Upper lobe of left lung (tissue), 6 donors: ENCODE results near the gene PLCH2. TPM values are rescaled to one million over a fixed set of nuclear protein-coding genes. Genes with fewer than 3 reads are reported as not detected.

Source experiments
- ATAC-seq, 2 donors: fragments of 200-7000 bp; cut with Tn5 transposase; one replicate each; pipeline ENCODE4 v1.9.1; 2022; ENCODE audit warnings: mild to moderate bottlenecking in 2 of 2, moderate library complexity in 2 of 2; ENCODE audit not compliant: low FRiP score in 2 of 2
- DNase-seq, 2 donors: peaks; one replicate each; pipeline ENCODE4 v3.0.0-alpha.2; 2019 to 2020
- H3K27ac ChIP-seq, 4 donors: fragments of 200-600 bp; sonication (generic); one replicate each; pipeline ENCODE4 v1.5.1; 2016 to 2019
- H3K27me3 ChIP-seq, 4 donors: fragments of 200-600 bp; sonication (generic); one replicate each; pipeline ENCODE4 v1.5.1; 2017 to 2019
- H3K36me3 ChIP-seq, 4 donors: fragments of 200-600 bp; sonication (generic); one replicate each; pipeline ENCODE4 v1.5.1; 2016 to 2019
- H3K4me1 ChIP-seq, 4 donors: fragments of 200-600 bp; sonication (generic); one replicate each; pipeline ENCODE4 v1.5.1; 2018 to 2019
- H3K4me3 ChIP-seq, 4 donors: fragments of 200-600 bp; sonication (generic); one replicate each; pipeline ENCODE4 v1.5.1; 2017 to 2019; ENCODE audit warnings: mild to moderate bottlenecking in 2 of 4, moderate library complexity in 1 of 4
- H3K9me3 ChIP-seq, 4 donors: fragments of 200-600 bp; sonication (generic); one replicate each; pipeline ENCODE4 v1.5.1; 2018 to 2019
- CTCF ChIP-seq, 6 experiments: fragments of 450-650 bp in 4 of 6; fragments of 200-600 bp in 2 of 6; sonication (generic) in 2 of 6; IDR thresholded peaks; one replicate each; pipeline ENCODE4 v1.5.1; 2016 to 2019; ENCODE audit warnings: antibody characterized with exemption in 6 of 6
- EP300 ChIP-seq, 4 donors: sonication (generic); formaldehyde crosslinking; IDR thresholded peaks; one replicate each; pipeline ENCODE4 v1.5.1; 2017; ENCODE audit warnings: antibody characterized with exemption in 4 of 4, control low read depth in 2 of 4
- POLR2A ChIP-seq, 4 donors: fragments of 450-650 bp; IDR thresholded peaks; one replicate each; pipeline ENCODE4 v1.5.1; 2016 to 2017; ENCODE audit warnings: antibody characterized with exemption in 4 of 4, mild to moderate bottlenecking in 2 of 4
- POLR2AphosphoS5 ChIP-seq, 2 donors: sonication (generic); formaldehyde crosslinking; IDR thresholded peaks; one replicate each; pipeline ENCODE4 v1.5.1; 2017; ENCODE audit warnings: antibody characterized with exemption in 2 of 2
- WGBS, 2 donors: methylation state at CpG; one replicate each; pipeline ENCODE4 v1.1.5; 2017 to 2018; 5-methylcytosine and 5-hydroxymethylcytosine counted together
- total RNA-seq, 6 donors: library from RNA; depleted of rRNA in 4 of 6; stranded (reverse); fragments of >200 nt in 4 of 6; gene quantifications; one replicate each; pipeline versions ENCODE4 v1.1.0 to v1.2.1, GENCODE V29; 2016 to 2021
- donor health status: DM: no; HTN: no; CAD: no; lungs with moderate emphysema.
- donor health status: DM: no; HTN: yes; CAD: no; lungs with severe emphysema.

PLCH2 gene
- total RNA-seq, 6 donors from 2014 or later = 1.5 to 7.3 (median 3.4) TPM

GRCh38 chr1:2444138-2444591 lies 31.9 kb upstream of the PLCH2 start:
- Histone ChIP-seq H3K27ac (no peak overlapping the region), H3K4me1 (peaks cover 0 to 11% (median 2%) of the 10 kb centered on the region in 4 donors), H3K4me3 (no peak overlapping the region), H3K9me3 (no peaks in the 10 kb centered on the region), H3K36me3 (no peaks in the 10 kb centered on the region), H3K27me3 (peaks cover 0 to 21% (median 9%) of the 10 kb centered on the region in 4 donors)
- WGBS, 2 donors = 46% methylated on average over 19 of the region's 27 CpGs; no CpG with 5 or more reads in 1 of the 2 donors
- DNase-seq = peak in 1 of 2 donors; percentile 74
- TF ChIP-seq CTCF (IDR thresholded peaks at IDR 0.05) (no peak), EP300 (IDR thresholded peaks at IDR 0.05) (no peak), POLR2A (IDR thresholded peaks at IDR 0.05) (no peak), POLR2AphosphoS5 (IDR thresholded peaks at IDR 0.05) (no peak)
- no peak for ATAC-seq

GRCh38 chr1:2445162-2445822 lies 30.8 kb upstream of the PLCH2 start:
- DNase-seq (peak in 1 of 2 donors; percentile 51), ATAC-seq (no peak)
- Histone ChIP-seq H3K27ac (no peak overlapping the region), H3K4me3 (no peak overlapping the region), H3K4me1 (peaks cover 0 to 11% (median 2%) of the 10 kb centered on the region in 4 donors), H3K36me3 (no peaks in the 10 kb centered on the region), H3K27me3 (peaks cover 0 to 21% (median 9%) of the 10 kb centered on the region in 4 donors), H3K9me3 (no peaks in the 10 kb centered on the region)
- no peak for TF ChIP-seq POLR2A (IDR thresholded peaks at IDR 0.05)
- WGBS, 2 donors = 53 to 69% methylated on average over 8 to 16 of the region's 16 CpGs

GRCh38 chr1:2445823-2446215 lies 30.3 kb upstream of the PLCH2 start:
- Histone ChIP-seq H3K9me3 (no peaks in the 10 kb centered on the region), H3K27me3 (peaks cover 0 to 21% (median 9%) of the 10 kb centered on the region in 4 donors), H3K36me3 (no peaks in the 10 kb centered on the region), H3K4me3 (no peak overlapping the region), H3K27ac (no peak overlapping the region), H3K4me1 (peaks cover 0 to 11% (median 2%) of the 10 kb centered on the region in 4 donors)
- no peak for TF ChIP-seq POLR2A (IDR thresholded peaks at IDR 0.05)
- TF ChIP-seq EP300 (IDR thresholded peaks at IDR 0.05) = no peak
- TF ChIP-seq CTCF (IDR thresholded peaks at IDR 0.05) = no peak
- no peak for TF ChIP-seq POLR2AphosphoS5 (IDR thresholded peaks at IDR 0.05)
- DNase-seq = peak in 1 of 2 donors; percentile 73
- no peak for ATAC-seq
- 74 to 85% methylated on average over 5 to 14 of the region's 15 CpGs for WGBS, 2 donors

- H3K4me1 ChIP-seq = peaks cover 0 to 11% (median 2%) of the 10 kb centered on the region in 4 donors
- 0 to 7% methylated on average over 1 to 12 of the region's 13 CpGs for WGBS, 2 donors
- H3K4me3 ChIP-seq = no peak overlapping the region
- no peaks in the 10 kb centered on the region for H3K9me3 ChIP-seq
- H3K36me3 ChIP-seq = no peaks in the 10 kb centered on the region
- ATAC-seq (no peak), DNase-seq (peak in 1 of 2 donors; percentile 62)
- peaks cover 0 to 21% (median 9%) of the 10 kb centered on the region in 4 donors for H3K27me3 ChIP-seq
- TF ChIP-seq POLR2A (IDR thresholded peaks at IDR 0.05) (no peak), CTCF (IDR thresholded peaks at IDR 0.05) (no peak), EP300 (IDR thresholded peaks at IDR 0.05) (no peak), POLR2AphosphoS5 (IDR thresholded peaks at IDR 0.05) (no peak)
- H3K27ac ChIP-seq = no peak overlapping the region
Measured at GRCh38 chr1:2446394-2446793, 29.7 kb upstream of the PLCH2 start.

- no peak for ATAC-seq
- Histone ChIP-seq H3K4me3 (no peak overlapping the region), H3K27ac (no peak overlapping the region), H3K36me3 (no peaks in the 10 kb centered on the region), H3K9me3 (no peaks in the 10 kb centered on the region), H3K27me3 (peaks cover 0 to 21% (median 9%) of the 10 kb centered on the region in 4 donors), H3K4me1 (peaks cover 0 to 11% (median 2%) of the 10 kb centered on the region in 4 donors)
- peak in 1 of 2 donors; percentile 61 for DNase-seq
- 53% methylated on average over 9 of the region's 9 CpGs; no CpG with 5 or more reads in 1 of the 2 donors for WGBS, 2 donors
- TF ChIP-seq POLR2AphosphoS5 (IDR thresholded peaks at IDR 0.05) = no peak
- TF ChIP-seq CTCF (IDR thresholded peaks at IDR 0.05) = no peak
- no peak for TF ChIP-seq EP300 (IDR thresholded peaks at IDR 0.05)
- TF ChIP-seq POLR2A (IDR thresholded peaks at IDR 0.05) = no peak
Measured at GRCh38 chr1:2446861-2447260, 29.2 kb upstream of the PLCH2 start.
